Caki2 (cell line): Measurements from ENCODE around the gene PCDHB15. TPM values are rescaled to one million over a fixed set of nuclear protein-coding genes. Genes with fewer than 3 reads are reported as not detected.
"Not testable (repeated sequence)": the region's sequence is repeated elsewhere in the genome, so short reads cannot be mapped to it uniquely, and the experiment has no call there.

Experiments
- DNase-seq: peaks from one replicate; pipeline ENCODE4 v3.0.0-alpha.2; 2015; ENCODE audit warnings: low read depth
- in situ Hi-C: cut with HindIII; loops from 2 replicates; pipeline ENCODE4 v1.10.0; 2016; ENCODE audit warnings: low sequenced_read_pairs, low pct_unique_long_range_greater_than_20kb, mixed read lengths
- total RNA-seq: library from RNA; depleted of rRNA; stranded (reverse); fragments of >200 nt; shearing (Covaris generic); gene quantifications from 2 replicates; pipeline ENCODE4 v1.2.3, GENCODE V29; 2014; ENCODE audit warnings: low replicate concordance; rRNA removed

The PCDHB15 gene
- total RNA-seq, 1 experiment from 2014 or later, result not detected

- no peak for DNase-seq
- in situ Hi-C loops, result no loop called here
Observed at GRCh38 chr5:141236516-141237313, 8.5 kb upstream of the PCDHB15 start.

- in situ Hi-C loops, result no loop called here
Observed at GRCh38 chr5:141241496-141241895, 3.7 kb upstream of the PCDHB15 start.

GRCh38 chr5:141246971-141247370 is 1.8 kb downstream of the PCDHB15 start:
- in situ Hi-C loops, DNase-seq: not testable (repeated sequence)

More at GRCh38 chr5:141241496-141241895, 3.7 kb upstream of the PCDHB15 start:
- DNase-seq, result no peak

GRCh38 chr5:141247434-141247833 is 2.2 kb downstream of the PCDHB15 start:
- DNase-seq, in situ Hi-C loops: not testable (repeated sequence)

GRCh38 chr5:141250576-141250975 is 5.4 kb downstream of the PCDHB15 start:
- in situ Hi-C loops, result no loop called here
- no peak for DNase-seq

- in situ Hi-C loops, result no loop called here
- no peak for DNase-seq
Observed at GRCh38 chr5:141258464-141258863, 13.3 kb downstream of the PCDHB15 start.

- in situ Hi-C loops, result no loop called here
- no peak for DNase-seq
Observed at GRCh38 chr5:141258948-141259347, 13.8 kb downstream of the PCDHB15 start.

DNA sequence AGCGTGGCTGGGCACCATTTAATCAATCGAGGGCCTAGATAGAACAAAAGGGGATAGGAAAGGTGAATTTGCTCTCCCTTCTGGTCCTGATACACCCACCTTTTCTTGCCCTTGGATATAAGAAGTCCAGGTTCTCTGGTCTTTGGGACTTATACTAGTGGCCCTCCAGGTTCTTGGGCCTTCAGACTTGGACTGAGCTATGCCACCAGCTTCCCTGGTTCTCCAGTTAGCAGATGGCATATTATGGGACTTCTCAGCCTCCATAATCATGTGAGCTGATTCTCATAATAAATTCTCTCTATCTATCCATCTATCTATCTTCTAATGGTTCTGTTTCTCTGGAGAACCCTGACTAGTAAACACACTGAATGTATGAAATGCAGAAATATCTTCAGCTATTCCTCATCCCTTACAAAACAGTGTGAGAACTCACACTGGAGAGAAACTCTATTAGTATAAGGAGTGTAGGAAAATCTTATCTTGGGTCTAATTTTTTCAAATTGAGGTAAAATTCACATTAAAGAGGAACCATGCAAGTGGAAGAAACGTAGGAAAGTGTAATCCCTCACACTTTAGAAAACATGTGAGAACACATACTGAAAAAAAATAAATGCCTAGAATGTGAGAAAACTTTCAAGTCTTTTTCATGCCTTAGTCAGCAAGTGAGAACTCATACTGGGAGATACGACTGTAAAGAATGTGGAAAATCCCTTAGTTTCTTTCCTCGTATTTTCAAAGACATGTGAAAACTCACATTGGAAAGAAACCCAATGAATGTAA is 15.5 kb downstream of the PCDHB15 start:
- in situ Hi-C loops, result no loop called here
- DNase-seq, result peak; percentile 35

GRCh38 chr5:141261238-141261546 is 16.0 kb downstream of the PCDHB15 start:
- no peak for DNase-seq
- in situ Hi-C loops, result no loop called here

DNA sequence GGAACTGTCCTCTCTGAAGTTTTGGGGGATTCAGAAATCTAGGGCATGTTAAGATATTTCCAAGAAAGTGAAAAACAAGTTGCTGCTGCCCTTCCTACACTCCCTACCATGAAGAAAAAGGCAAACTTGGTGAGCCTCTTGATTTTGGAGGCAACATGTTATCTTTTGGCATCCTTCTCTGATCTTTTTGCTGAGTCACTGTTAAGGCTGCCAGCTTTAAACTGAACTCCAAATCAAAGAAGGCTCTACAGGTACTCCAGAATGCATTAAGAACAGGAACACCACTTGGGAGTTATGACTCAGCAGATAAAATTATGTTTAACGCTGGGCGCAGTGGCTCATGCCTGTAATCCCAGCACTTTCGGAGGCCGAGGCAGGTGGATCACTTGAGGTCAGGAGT is 24.0 kb downstream of the PCDHB15 start:
- no peak for DNase-seq
- in situ Hi-C loops, result no loop called here

GRCh38 chr5:141272906-141273305 is 27.7 kb downstream of the PCDHB15 start:
- in situ Hi-C loops, result no loop called here
- DNase-seq, result no peak

DNA sequence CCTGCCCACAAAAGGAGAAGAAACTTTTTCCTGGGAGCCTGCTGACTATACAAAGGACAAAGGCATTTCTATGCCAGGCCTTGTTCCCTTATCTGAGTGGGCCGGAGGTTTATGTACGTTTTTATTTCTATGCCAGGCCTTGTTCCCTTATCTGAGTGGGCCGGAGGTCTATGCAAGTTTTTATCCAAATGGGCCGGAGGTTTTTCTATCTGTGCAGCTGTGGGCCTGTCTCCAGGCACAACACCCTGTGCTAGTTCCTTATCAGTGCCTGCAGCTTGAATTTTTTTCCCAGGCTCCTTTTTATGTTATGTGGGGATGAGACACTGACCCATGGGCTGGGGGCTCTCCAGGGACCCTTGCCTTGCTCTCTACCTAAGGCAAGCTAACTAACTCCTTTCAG is 53.2 kb downstream of the PCDHB15 start:
- no peak for DNase-seq

More for the DNA sequence above, 53.2 kb downstream of the PCDHB15 start:
- in situ Hi-C loops, result no loop called here

Other genes starting within 250 kb of the PCDHB15 start
- gene PCDHB1, start 194.0 kb upstream of the PCDHB15 start, total RNA-seq, result not detected in 2 replicates
- not detected in 2 replicates for gene PCDHB2, start 150.8 kb upstream of the PCDHB15 start, total RNA-seq
- not detected in 2 replicates for gene PCDHB3, start 144.9 kb upstream of the PCDHB15 start, total RNA-seq
- gene PCDHB4, start 123.6 kb upstream of the PCDHB15 start, total RNA-seq, result not detected in 2 replicates
- 13.9 and 17.1 TPM in 2 replicates for gene PCDHB5, start 110.2 kb upstream of the PCDHB15 start, total RNA-seq
- not detected in 2 replicates for gene PCDHB6, start 95.3 kb upstream of the PCDHB15 start, total RNA-seq
- 0.90 and 1.2 TPM in 2 replicates for gene PCDHB7, start 72.8 kb upstream of the PCDHB15 start, total RNA-seq
- not detected in 2 replicates for gene PCDHB8, start 67.6 kb upstream of the PCDHB15 start, total RNA-seq
- 3.1 and 4.1 TPM in 2 replicates for gene PCDHB16, start 63.0 kb upstream of the PCDHB15 start, total RNA-seq
- gene PCDHB9, start 58.2 kb upstream of the PCDHB15 start, total RNA-seq, result 1.1 and 1.6 TPM in 2 replicates
- 0.41 and 1.2 TPM in 2 replicates for gene PCDHB10, start 53.0 kb upstream of the PCDHB15 start, total RNA-seq
- gene PCDHB11, start 45.8 kb upstream of the PCDHB15 start, total RNA-seq, result 0.61 TPM in 1 of 2 replicates, not detected in the other
- 0.35 TPM in 1 of 2 replicates, not detected in the other for gene PCDHB12, start 36.7 kb upstream of the PCDHB15 start, total RNA-seq
- 0.44 and 0.93 TPM in 2 replicates for gene PCDHB13, start 31.5 kb upstream of the PCDHB15 start, total RNA-seq
- 0.29 and 7.7 TPM in 2 replicates for gene PCDHB14, start 22.1 kb upstream of the PCDHB15 start, total RNA-seq
- gene SLC25A2, start 58.7 kb downstream of the PCDHB15 start, total RNA-seq, result not detected in 2 replicates
- gene TAF7, start 75.4 kb downstream of the PCDHB15 start, total RNA-seq, result 103 and 109 TPM in 2 replicates
- 0.07 TPM in 1 of 2 replicates, not detected in the other for gene PCDHGA1, start 85.1 kb downstream of the PCDHB15 start, total RNA-seq
- not detected in 2 replicates for gene PCDHGA2, start 93.4 kb downstream of the PCDHB15 start, total RNA-seq
- gene PCDHGA3, start 98.4 kb downstream of the PCDHB15 start, total RNA-seq, result not detected in 2 replicates
- gene PCDHGB1, start 104.7 kb downstream of the PCDHB15 start, total RNA-seq, result 0.06 TPM in 1 of 2 replicates, not detected in the other
- gene PCDHGA4, start 109.6 kb downstream of the PCDHB15 start, total RNA-seq, result not detected in 2 replicates
- 0.34 TPM in 1 of 2 replicates, not detected in the other for gene PCDHGB2, start 114.6 kb downstream of the PCDHB15 start, total RNA-seq
- 0.24 TPM in 1 of 2 replicates, not detected in the other for gene PCDHGA5, start 118.8 kb downstream of the PCDHB15 start, total RNA-seq
- not detected in 2 replicates for gene PCDHGB3, start 124.8 kb downstream of the PCDHB15 start, total RNA-seq
- gene PCDHGA6, start 128.5 kb downstream of the PCDHB15 start, total RNA-seq, result 1.6 TPM in 1 of 2 replicates, not detected in the other
- gene PCDHGA7, start 137.3 kb downstream of the PCDHB15 start, total RNA-seq, result not detected in 2 replicates
- gene PCDHGB4, start 142.3 kb downstream of the PCDHB15 start, total RNA-seq, result not detected in 2 replicates
- gene PCDHGA8, start 147.2 kb downstream of the PCDHB15 start, total RNA-seq, result not detected in 2 replicates
- not detected in 2 replicates for gene PCDHGB5, start 152.6 kb downstream of the PCDHB15 start, total RNA-seq
- gene PCDHGA9, start 157.4 kb downstream of the PCDHB15 start, total RNA-seq, result not detected in 2 replicates
- 0.75 and 1.3 TPM in 2 replicates for gene PCDHGB6, start 162.6 kb downstream of the PCDHB15 start, total RNA-seq
- 0.14 TPM in 1 of 2 replicates, not detected in the other for gene PCDHGA10, start 167.6 kb downstream of the PCDHB15 start, total RNA-seq
- 0.03 and 0.64 TPM in 2 replicates for gene PCDHGB7, start 172.3 kb downstream of the PCDHB15 start, total RNA-seq
- gene PCDHGA11, start 175.7 kb downstream of the PCDHB15 start, total RNA-seq, result not detected in 2 replicates
- not detected in 2 replicates for gene PCDHGA12, start 185.1 kb downstream of the PCDHB15 start, total RNA-seq
- 15.4 and 27.2 TPM in 2 replicates for gene PCDHGC3, start 230.6 kb downstream of the PCDHB15 start, total RNA-seq
- not detected in 2 replicates for gene PCDHGC4, start 239.6 kb downstream of the PCDHB15 start, total RNA-seq
- gene PCDHGC5, start 243.7 kb downstream of the PCDHB15 start, total RNA-seq, result not detected in 2 replicates